Loucy (cell line): ENCODE results near the gene KIRREL3.

Experiments
- H2AFZ ChIP-seq: fragments of 200-600 bp; sonication (generic); 2 replicates; pipeline ENCODE4 v1.6.0; 2016; ENCODE audit warnings: antibody characterized with exemption, mild to moderate bottlenecking, low read length, moderate library complexity
- H3F3A ChIP-seq: fragments of 200-600 bp; 2 replicates; pipeline ENCODE4 v1.6.0; 2016; ENCODE audit warnings: antibody characterized with exemption, low read depth, mild to moderate bottlenecking
- H3K27me3 ChIP-seq: fragments of 200-600 bp; sonication (generic); 2 replicates; pipeline ENCODE4 v1.6.1; 2014; ENCODE audit warnings: low read length, mild to moderate bottlenecking; ENCODE audit not compliant: insufficient read depth, poor library complexity, severe bottlenecking
- H3K36me3 ChIP-seq: fragments of 200-600 bp; sonication (generic); 2 replicates; pipeline ENCODE4 v1.6.1; 2016; ENCODE audit warnings: low read length; ENCODE audit not compliant: insufficient read depth
- H3K4me1 ChIP-seq: fragments of 200-600 bp; sonication (generic); 2 replicates; pipeline ENCODE4 v1.5.1; 2014; ENCODE audit warnings: low read length, mild to moderate bottlenecking; ENCODE audit not compliant: insufficient read depth, poor library complexity, severe bottlenecking
- H3K4me2 ChIP-seq: fragments of 200-600 bp; sonication (generic); 2 replicates; pipeline ENCODE4 v1.6.0; 2014; ENCODE audit warnings: antibody characterized with exemption, low read length, low read depth, mild to moderate bottlenecking; ENCODE audit not compliant: poor library complexity, severe bottlenecking
- H3K4me3 ChIP-seq: fragments of 200-600 bp; sonication (generic); 2 replicates; pipeline ENCODE4 v1.5.1; 2014; ENCODE audit warnings: low read length, mild to moderate bottlenecking, mixed read lengths; ENCODE audit not compliant: poor library complexity, severe bottlenecking
- H3K79me2 ChIP-seq: fragments of 200-600 bp; sonication (generic); 2 replicates; pipeline ENCODE4 v1.6.1; 2014; ENCODE audit warnings: low read length; ENCODE audit not compliant: insufficient read depth
- H3K9ac ChIP-seq: fragments of 200-600 bp; sonication (generic); 2 replicates; pipeline ENCODE4 v1.6.0; 2014; ENCODE audit warnings: mild to moderate bottlenecking, low read depth, low read length, moderate library complexity; ENCODE audit not compliant: poor library complexity, severe bottlenecking
- H3K9me2 ChIP-seq: fragments of 200-600 bp; sonication (generic); replicated peaks from 2 replicates; pipeline ENCODE4 v1.6.1; 2016; ENCODE audit warnings: low read depth, low read length, mixed read lengths
- H3K9me3 ChIP-seq: fragments of 200-600 bp; sonication (generic); 2 replicates; pipeline ENCODE4 v1.6.1; 2014; ENCODE audit warnings: mild to moderate bottlenecking, antibody characterized with exemption, low read length, low read depth; ENCODE audit not compliant: insufficient read depth
- H4K20me1 ChIP-seq: fragments of 200-600 bp; sonication (generic); 2 replicates; pipeline ENCODE4 v1.6.0; 2014; ENCODE audit warnings: antibody characterized with exemption, low read length, mild to moderate bottlenecking; ENCODE audit not compliant: insufficient read depth, poor library complexity, severe bottlenecking
- CTCF ChIP-seq: fragments of 200-600 bp; sonication (generic); conservative IDR thresholded peaks from 2 replicates; pipeline ENCODE4 v1.5.1; 2014; ENCODE audit warnings: mild to moderate bottlenecking, antibody characterized with exemption, low read length
- EZH2phosphoT487 ChIP-seq: fragments of 200-600 bp; IDR thresholded peaks from 2 replicates; pipeline ENCODE4 v1.6.1; 2018; ENCODE audit warnings: antibody characterized with exemption, mild to moderate bottlenecking, moderate library complexity, borderline replicate concordance

The KIRREL3 gene

DNA sequence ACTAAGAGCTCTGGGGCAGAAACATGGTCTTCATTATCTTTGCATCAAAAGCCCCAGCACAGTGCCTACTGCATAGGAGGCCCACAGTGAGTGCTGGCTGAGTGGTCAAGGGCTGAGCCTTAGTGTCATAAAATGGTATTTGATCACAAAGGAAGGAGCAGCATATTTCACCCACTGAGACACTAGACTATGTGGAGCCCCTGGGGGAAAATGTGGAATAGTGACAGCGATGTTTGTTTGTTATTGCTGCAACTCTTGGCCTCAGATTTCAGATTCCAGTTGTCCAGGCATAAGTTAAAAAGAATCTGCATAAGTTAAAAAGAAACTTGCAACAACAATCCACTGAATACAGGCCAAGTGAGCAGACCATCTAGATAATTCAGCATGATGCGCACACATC is 7.0 kb downstream of the KIRREL3 start:
- H3K4me1 ChIP-seq = no peaks in the 10 kb centered on the region
- H3K9ac ChIP-seq = no peak overlapping the region
- H3K4me2 ChIP-seq = no peak overlapping the region
- no peaks in the 10 kb centered on the region for H3K9me2 ChIP-seq
- no peaks in the 10 kb centered on the region for H3K79me2 ChIP-seq
- H3K36me3 ChIP-seq = no peaks in the 10 kb centered on the region
- H3K9me3 ChIP-seq = no peaks in the 10 kb centered on the region
- no peak for TF ChIP-seq EZH2phosphoT487
- TF ChIP-seq CTCF = no peak
- H3K27me3 ChIP-seq = peaks cover 7% of the 10 kb centered on the region
- no peaks in the 10 kb centered on the region for H3F3A ChIP-seq
- no peak overlapping the region for H3K4me3 ChIP-seq
- H4K20me1 ChIP-seq = no peaks in the 10 kb centered on the region
- no peak overlapping the region for H2AFZ ChIP-seq

DNA sequence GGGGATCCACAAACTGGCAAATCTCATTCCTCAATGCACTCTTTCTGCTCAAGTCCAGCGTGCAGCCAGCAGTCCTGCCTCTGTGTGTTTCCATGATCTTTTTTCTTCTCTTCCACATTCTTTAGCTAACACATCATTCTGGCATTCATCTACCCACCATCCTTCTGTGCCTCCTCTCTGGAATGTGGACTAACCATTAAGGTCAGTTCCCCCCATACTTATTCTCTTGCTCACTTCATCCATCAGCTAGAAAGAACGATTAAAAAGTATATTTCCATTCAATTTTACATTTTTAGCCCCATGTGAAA is 7.8 kb downstream of the KIRREL3 start:
- Histone ChIP-seq H3K9me2 (no peaks in the 10 kb centered on the region), H4K20me1 (no peaks in the 10 kb centered on the region), H3K4me2 (no peak overlapping the region), H3F3A (no peaks in the 10 kb centered on the region), H3K4me3 (no peak overlapping the region), H2AFZ (no peak overlapping the region), H3K27me3 (no peaks in the 10 kb centered on the region), H3K9me3 (no peaks in the 10 kb centered on the region), H3K4me1 (no peaks in the 10 kb centered on the region), H3K9ac (no peak overlapping the region), H3K79me2 (no peaks in the 10 kb centered on the region), H3K36me3 (no peaks in the 10 kb centered on the region)
- no peak for TF ChIP-seq EZH2phosphoT487

DNA sequence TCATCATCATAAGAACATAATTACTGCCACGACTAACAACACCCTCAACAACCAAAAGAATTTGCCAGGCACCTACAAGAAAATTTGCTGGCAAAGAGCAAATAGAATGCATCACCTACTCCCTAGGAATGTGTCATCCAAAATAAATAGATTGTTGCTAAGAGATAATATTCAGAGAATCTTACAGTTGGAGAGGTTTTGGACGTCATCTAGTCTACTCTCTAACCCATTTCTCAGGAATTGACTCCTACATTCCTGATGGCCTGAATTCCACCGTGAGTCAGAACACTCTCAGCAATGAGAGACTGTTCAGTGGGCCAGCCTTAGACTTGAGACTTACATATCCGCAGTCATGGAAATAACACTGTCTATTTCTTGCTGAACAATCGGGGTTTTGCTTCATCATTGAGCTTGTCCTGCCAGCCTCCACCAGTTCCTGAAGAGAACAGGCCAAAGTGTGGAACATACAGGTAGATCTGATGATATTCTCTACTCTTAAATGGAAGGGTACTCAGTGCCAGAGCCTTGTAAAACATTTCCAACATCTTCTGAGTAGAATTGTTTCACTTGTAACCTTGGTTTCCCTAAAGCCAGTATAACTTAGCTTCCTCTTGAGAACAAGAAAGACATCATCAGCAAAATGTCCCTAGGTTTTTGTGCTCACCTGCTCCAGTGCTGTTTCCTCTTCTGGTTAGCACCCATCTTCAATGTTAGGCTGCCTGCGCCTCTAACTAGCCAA is 8.3 kb downstream of the KIRREL3 start:
- no peaks in the 10 kb centered on the region for H4K20me1 ChIP-seq
- no peaks in the 10 kb centered on the region for H3K79me2 ChIP-seq
- no peaks in the 10 kb centered on the region for H3K36me3 ChIP-seq
- H3K4me1 ChIP-seq = no peaks in the 10 kb centered on the region
- no peaks in the 10 kb centered on the region for H3K9me3 ChIP-seq
- H3F3A ChIP-seq = no peaks in the 10 kb centered on the region
- no peak overlapping the region for H2AFZ ChIP-seq
- H3K27me3 ChIP-seq = no peaks in the 10 kb centered on the region
- H3K9me2 ChIP-seq = no peaks in the 10 kb centered on the region
- TF ChIP-seq EZH2phosphoT487 (no peak), CTCF (no peak)
- H3K4me3 ChIP-seq = no peak overlapping the region
- H3K9ac ChIP-seq = no peak overlapping the region
- no peak overlapping the region for H3K4me2 ChIP-seq

DNA sequence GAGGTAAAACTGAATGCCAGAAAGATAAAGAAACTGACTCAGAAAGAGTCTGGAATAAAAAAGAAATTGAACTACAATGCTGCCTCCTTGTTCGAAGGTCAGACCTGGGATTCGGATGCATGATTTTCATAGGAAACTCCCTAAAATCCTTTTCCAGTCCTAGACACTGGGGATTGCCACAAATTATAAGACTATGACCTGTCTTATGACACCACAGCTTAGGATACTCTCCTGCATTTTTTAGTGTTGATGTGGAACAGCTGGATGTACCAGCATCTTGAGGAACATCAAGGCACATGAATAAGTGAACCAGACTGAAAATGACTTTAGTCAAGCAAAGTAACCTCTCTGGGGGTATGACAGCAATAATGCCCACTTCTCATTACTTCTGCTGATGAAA is 9.0 kb downstream of the KIRREL3 start:
- H3K4me3 ChIP-seq = no peak overlapping the region
- no peaks in the 10 kb centered on the region for H3K36me3 ChIP-seq
- H4K20me1 ChIP-seq = no peaks in the 10 kb centered on the region
- no peaks in the 10 kb centered on the region for H3K9me2 ChIP-seq
- no peaks in the 10 kb centered on the region for H3K27me3 ChIP-seq
- TF ChIP-seq CTCF (no peak), EZH2phosphoT487 (no peak)
- H3K4me2 ChIP-seq = no peak overlapping the region
- H3F3A ChIP-seq = no peaks in the 10 kb centered on the region
- H3K79me2 ChIP-seq = no peaks in the 10 kb centered on the region
- no peak overlapping the region for H2AFZ ChIP-seq
- H3K9ac ChIP-seq = no peak overlapping the region
- H3K9me3 ChIP-seq = no peaks in the 10 kb centered on the region
- H3K4me1 ChIP-seq = no peaks in the 10 kb centered on the region
